HG03064 (cell line): ENCODE data around the gene ULK4.
"Not testable (repeated sequence)": the region's sequence is repeated elsewhere in the genome, so short reads cannot be mapped to it uniquely, and the experiment has no call there.

Experiments used
- ATAC-seq: cut with Tn5 transposase; IDR thresholded peaks from one replicate; pipeline ENCODE4 v1.9.1; 2021; ENCODE audit warnings: low read depth; ENCODE audit not compliant: unreplicated experiment

Gene ULK4

DNA sequence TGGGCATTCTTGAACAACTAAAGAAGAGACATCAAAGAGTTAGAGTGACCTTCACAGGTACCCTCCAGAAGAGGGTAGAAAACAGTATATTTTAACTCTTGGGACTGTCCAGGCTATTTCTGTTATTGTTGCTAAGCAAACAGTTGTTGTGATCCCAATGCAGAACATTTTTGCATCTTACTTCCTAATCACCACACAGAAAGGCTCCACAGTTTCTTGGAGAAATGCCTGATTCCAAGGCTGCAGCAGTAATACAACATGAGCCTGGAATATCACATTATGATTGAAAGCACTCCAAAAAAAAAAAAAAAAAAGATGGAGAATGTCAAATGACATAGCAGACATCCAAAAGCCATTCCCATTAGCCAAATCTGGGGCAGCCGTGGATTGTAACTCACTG is 567.0 kb downstream of the ULK4 start:
- no peak for ATAC-seq

DNA sequence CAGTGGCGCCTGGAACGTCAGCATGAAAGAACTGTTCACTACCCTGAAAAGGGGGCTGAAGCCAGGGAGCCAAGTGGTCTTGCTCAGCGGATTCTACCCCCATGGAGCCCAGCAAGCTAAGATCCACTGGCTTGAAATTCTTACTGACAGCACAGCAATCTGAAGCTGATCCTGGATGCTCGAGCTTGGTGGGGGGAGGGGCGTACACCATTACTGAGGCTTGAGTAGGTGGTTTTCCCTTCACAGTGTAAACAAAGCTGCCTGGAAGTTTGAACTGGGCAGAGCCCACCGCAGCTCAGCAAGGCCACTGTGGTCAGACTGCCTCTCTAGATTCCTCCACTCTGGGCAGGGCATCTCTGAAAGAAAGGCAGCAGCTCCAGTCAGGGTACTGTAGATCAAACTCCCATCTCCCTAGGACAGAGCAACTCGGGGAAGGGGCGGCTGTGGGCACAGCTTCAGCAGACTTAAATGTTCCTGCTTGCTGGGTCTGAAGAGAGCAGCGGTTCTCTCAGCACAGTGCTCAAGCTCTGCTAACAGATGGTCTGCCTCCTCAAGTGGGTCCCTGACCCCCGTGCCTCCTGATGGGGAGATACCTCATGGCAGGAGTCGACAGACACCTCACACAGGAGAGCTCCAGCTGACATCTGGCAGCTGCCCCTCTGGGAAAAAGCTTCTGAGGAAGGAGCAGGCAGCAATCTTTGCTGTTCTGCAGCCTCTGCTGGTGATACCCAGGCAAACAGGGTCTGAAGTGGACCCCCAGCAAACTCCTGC is 591.0 kb downstream of the ULK4 start:
- ATAC-seq, result not testable (repeated sequence)

DNA sequence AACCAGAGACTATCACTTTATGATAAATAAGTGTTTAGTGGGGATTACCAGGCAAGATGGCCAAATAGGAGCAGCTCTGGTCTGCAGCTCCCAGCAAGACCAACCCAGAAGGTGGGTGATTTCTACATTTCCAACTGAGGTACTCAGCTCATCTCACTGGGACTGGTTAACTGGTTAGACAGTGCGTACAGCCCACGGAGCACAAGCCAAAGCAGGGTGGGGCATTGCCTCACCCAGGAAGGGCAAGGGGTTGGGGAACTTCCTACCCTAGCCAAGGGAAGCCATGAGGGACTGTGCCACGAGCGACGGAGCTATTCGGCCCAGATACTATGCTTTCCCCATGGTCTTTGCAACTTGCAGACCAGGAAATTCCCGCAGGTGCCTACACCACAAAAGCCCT is 591.6 kb downstream of the ULK4 start:
- ATAC-seq, result no peak

DNA sequence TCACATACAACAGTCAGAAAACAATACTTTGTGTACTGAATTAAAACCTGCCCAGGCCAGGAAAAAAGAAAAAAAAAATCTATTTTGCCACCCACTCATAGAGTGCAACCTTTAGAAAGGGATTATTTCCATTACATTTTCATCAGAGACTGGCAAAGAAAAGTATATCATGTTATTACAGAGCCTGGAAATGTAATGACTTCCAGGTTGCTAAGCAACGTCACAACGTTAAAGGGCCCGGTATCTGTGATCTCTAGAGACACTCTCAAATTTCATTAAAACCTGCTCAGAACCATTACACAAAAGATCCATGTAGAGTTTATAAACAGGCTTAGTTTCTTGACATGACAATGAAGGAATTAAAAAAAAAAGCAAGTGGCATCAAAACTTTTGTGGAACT is 592.1 kb downstream of the ULK4 start:
- ATAC-seq, result no peak

DNA sequence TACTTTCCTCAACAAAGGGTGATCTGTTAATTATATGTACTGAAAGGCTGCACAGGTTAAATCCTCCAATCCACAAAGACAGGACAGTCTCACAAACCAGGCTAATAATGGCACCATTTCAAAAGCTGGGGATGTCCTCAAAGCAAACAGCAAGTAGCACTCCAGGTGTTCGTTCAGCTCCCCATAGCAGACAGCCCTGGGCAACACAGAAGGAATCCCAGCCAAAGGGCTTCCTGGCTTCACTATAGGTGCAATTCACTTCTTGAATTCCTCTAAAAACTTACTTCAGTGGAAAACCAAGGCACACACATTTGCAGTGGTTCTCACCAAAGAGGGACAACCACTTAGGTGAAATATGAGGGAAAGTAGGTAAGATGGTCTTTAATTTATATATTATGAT is 595.9 kb downstream of the ULK4 start:
- ATAC-seq, result no peak

DNA sequence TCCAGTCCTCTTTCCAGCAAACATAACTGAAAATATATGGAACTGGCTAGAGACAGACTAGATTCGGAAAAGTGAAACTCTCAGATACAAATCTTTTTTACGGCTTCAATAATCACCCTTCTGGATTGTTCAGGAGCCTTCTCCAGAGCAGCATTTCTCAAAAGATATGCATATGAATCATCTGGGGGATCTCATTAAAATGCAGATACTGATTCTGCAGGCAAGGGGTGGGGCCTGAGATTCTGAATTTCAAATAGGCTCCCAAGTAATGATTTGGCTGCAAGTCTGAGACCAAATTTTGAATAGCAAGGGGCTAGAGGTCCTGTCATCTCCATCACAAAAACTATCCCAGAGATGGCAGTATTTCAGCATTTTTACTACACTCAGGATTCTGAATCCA is 597.2 kb downstream of the ULK4 start:
- no peak for ATAC-seq

DNA sequence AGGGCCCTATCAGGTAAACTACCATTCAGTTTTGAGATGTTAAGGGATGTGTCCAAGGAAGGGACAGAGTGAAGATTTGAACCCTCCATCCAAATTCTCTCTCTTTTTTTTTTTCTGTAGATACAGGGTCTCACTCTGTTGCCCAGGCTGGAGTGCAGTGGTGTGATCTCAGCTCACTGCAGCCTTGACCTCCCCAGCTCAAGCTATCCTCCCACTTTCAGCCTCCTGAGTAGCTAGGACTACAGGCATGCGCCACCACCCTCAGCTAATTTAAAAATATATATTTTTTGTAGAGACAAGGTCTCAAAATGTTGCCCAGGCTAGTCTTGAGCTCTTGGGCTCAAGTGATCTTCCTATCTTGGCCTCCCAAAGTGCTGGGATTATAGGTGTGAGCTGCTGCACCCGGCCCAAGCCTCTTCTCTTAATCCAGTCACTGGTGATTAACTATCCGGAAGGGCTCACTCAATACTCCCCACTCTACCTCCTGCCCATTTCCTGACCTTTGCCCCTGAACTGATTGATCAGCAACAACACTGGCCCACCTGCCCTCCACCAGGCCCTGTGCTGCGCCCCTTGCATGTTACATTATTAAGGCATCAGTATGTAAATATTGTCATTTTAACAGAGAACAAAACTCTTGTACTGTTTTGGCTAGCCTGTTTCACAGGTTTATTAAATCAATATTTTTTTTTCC is 597.9 kb downstream of the ULK4 start:
- ATAC-seq, result no peak

DNA sequence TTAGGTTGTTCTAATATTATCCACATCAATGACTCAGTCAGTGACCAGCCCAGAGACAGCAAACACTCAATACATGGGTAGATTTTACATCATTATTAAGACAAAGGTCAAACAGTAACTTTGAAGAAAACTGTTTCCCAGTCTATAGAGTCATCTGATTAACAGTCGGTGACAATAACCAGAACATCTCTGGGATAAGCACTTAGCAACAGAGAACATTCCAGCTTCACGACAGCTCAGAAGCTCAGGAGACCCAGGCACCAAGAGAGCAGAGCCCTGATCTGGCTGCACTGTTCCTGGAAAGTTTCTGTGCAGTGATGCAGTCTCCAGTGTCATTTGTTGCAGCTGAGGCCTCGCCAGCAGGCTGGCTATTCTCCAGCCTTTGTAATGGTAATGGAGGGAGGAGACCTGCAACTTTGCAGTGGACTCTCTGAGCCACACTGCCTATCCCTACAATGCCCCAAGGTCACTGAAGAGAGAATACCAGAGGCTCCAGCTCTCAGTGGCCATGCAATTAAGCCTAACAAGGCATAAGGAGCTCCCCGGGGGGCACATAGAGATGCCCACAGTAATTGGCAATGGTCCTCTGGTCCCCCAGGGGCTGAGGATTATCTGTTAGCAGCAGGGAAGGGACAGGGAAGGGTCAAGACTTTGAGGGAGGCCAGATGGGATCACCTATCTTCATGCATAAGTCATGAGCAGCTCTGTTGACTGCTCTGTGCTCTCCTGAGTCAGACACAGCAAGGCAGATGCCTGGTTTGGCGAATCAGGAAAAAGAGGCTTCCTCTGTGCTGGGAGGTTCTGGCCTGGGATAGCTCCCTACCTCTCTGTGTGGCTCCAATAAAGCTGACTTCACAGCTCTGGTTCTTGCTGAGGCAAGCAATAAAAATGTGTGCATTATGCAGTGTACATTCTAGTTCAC is 599.0 kb downstream of the ULK4 start:
- no peak for ATAC-seq

DNA sequence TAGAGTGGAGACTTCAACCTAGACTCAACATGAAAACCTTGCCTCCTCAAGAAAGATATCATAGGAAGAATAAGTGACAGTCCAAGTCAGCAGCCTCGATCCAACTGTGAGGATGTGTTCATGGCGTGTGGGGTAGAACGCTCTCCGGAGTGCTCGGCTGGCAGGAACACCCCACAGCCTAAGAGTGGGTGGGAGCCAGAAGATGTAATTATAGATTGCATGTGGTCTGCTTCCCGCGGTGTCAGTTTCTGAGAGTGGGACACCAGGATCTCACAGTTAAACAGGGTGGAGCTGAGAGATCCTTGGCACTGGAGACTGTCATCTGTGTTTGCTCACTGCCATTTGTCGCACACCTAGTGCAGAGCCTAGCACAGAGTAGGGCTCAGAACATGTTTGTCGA is 604.6 kb downstream of the ULK4 start:
- no peak for ATAC-seq

DNA sequence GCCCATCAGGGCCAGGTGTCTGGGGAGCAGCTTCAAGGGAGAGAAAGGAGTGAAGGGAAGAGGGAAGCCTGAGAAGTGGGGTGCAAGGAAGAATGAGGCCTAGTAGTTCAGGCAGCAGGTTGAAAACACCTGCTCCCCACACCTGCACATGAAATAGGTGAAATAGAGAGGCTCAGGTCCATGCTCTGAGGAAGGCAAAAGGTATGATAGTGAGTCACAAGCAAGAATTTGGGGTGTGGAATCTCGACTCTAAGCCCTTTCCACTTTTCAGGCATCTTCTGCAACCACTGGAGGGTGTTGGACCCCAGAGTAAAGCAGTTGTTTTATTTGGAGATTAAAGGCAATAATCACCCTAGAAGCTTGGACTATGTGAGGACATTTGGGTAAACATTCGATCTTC is 605.1 kb downstream of the ULK4 start:
- ATAC-seq, result no peak

DNA sequence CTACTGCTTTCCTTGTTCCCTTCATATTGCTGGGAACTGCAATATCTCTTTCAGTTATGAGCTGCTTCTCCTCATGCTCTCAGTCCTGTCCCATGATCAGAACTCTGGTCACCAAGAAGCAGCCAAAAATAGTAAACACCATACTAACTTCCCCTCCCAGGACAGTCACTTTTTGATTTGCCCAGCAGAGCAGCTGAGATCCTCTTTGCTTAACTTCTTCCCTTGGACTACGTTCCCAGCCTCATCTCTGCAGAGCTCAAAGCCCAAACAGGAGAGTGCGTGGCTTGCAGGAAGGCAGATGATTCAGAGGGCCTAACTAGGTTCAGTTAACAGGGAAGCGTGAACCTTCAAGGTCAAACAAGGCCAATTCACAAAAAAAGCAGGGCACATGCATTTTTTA is 609.4 kb downstream of the ULK4 start:
- no peak for ATAC-seq

DNA sequence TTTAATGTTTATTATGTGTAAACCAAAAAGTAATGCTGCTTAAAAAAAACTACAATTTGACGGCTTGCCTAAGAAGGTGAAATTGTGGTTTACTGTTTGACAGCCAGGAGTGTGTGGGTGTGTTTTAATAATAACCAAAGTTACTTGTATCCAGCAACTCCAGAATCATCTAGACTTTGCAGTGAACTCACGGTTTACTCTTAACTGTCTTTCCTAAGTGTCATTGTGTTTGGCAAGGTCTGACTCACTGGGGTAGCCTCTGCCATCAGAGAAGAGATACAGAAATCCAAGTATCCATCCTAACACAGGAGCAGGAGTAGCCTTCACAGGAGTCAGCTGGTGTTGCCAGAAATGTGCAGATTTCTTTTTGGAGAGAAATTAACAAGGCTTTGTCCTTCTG is 611.5 kb downstream of the ULK4 start:
- ATAC-seq, result no peak

DNA sequence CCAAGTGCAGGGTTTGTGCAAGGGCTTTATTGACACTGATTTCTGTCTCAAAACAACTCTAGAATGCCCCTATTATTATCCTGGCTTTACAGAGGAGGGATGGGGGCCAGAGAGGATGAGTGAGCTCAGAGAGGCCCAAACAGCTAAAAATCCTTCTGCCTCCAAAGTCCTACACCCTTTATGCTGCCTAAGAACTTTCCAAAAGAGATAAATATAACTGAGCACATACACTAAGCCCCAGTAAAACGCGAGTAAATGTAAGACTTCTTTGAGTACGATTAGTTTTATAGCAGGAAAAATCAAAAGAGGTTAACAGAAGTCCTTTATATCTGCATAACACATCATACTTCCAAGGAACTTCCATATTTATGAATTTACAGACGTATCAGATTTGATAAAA is 613.5 kb downstream of the ULK4 start:
- no peak for ATAC-seq

DNA sequence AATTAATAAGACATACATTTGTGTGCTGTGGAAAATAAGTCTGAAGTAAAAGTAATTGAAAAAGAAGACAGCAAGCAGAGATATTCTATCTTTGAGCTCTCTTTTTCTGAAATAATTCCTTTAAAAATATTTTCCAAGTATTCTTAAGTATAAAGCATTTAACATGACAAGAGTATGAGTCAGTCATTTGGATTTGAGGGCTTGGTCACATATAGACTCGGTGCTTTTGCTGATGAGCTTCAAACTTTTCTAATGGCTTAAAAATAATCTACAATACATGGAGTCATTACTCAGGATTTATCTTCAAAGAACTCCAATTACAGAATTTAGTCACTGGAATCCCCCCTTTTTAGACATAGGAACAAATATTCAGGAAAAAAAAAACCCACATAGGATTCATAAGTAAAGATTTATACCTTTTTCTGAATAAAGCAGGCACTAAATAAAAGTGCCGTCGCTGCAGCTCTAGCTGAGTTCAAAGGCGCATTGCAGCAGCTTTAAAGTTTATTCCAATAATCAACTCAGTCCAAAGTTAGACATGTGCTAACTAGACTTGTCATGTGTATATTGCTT is 615.1 kb downstream of the ULK4 start:
- no peak for ATAC-seq

DNA sequence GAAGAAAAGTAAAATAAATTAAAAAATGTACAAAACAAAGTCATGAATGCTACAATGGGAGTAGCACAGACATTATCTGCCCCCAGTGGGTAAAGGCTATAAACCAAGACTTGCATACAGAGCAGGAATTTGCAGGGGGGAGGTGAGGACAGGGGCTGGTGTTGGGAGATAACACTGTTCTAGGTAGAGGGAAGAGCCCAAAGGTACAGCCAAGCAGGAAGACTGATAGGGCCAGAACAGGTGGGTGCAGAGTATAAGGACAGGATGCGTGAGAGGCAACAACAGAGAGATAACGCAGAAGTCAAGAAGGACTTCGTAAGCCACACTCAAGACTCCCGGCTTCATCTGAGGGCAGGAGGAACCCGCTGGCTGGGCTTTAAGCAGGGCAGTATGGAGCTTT is 616.1 kb downstream of the ULK4 start:
- no peak for ATAC-seq

DNA sequence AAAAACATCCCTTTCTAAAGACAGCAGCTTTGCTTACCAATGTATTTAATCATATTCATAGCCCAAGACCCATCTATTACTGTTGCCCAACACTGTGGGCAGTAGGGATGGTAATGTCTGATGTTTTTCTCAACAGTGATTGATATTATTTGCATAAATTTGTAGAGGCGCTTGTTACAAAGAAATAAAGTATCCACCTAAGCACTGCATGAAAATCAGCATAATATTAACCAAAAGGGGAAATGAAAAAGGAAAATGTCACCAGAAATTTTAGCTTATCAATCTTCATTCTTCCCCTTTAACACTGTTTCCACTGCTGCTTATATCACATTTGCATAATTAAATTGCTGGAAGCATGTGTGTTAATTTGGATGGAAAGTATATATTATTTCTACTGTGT is 622.1 kb downstream of the ULK4 start:
- no peak for ATAC-seq

DNA sequence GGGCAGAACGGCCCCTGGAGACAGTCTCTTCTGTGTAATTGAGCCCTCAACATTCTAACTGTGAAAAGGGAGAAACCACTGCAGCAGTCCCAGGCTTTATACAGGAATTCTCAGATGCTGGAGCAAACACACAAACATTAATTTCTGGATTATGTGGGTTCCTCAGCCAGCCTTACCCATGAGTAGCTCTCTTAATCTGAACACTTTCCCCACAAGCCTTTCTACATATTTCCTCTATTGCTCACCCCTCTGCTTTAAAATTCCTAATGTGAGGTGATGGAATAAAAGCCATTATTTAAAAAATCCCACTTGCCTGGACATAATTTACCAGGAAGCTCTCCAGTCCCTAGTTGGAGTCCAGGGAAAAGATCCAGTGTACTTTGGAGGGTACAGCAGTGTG is 623.6 kb downstream of the ULK4 start:
- no peak for ATAC-seq

DNA sequence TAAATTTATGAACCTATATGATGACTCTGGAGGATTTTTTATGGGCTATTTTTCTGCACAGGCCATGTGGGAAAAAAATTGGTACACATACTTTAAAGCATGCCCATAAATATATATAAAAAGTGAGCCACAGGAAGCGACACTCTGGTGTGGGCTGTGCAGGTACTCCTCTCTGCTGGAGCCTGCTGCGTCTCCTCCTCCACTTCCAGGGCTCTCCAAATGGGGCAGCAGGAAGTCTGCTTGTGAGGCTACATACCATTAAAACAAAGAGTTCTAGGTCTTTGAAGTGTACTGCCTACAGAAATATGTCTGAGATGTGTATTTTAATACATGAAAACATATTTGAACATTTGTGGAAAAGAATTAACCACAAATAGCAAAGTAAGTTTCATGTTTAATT is 627.5 kb downstream of the ULK4 start:
- ATAC-seq, result no peak

DNA sequence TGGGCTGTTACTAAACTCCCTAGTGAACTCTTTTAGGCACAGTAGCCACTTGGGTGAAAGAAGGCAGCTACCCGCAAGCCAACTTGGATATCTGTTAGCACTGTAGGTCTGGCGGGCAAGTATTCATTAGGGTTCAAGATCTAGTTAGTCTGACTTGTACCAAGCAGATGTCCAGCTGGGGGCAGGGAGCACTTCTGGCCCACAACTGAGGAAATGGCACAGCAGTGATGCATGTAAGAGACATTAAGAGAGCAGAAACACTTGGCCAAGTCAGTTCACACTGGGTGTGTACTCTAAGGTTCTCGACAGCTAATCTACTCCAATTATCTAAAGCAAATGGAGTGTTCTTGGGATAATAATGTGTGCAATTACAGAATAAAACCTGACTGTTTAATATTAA is 630.9 kb downstream of the ULK4 start:
- no peak for ATAC-seq

DNA sequence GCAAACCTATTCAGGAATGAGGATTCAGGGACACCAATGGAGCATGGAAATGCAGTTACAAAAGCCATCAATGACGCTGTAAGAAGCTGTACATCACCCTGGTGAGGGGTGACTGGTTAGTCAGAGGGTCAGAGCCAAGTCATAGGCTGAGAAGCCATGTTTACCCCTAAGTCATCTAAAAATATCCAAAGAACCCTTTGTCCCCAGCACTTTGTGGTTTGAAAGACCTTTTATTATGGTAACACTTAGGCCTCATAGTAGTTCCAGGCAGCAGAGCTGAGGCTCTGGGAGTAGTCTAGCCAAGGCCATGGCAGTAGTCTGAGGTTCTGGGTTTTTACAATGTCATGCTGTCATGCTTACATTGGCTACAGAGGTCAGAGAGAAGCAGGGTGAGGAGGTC is 631.4 kb downstream of the ULK4 start:
- no peak for ATAC-seq

DNA sequence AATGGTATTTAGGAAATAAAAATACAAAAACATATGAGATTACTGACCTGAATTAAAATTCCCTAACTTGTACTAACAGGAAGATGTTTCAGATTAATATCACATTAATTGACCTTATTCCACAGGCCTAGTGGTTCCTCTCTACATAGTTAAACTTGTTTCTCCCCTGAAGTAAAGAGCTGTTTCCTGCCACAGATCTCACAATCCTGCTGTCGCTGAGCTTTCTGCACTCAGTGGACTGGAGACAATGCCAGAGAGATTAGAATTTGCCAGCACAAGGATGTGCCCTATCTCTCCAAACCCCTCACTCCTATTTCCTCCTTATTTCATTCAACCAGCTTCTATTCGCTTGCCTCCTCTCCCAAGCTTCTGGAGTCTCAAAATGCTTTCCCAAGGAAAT is 632.0 kb downstream of the ULK4 start:
- ATAC-seq, result no peak
